Measurements from ENCODE around the gene GRIP1.

The GRIP1 gene

DNA sequence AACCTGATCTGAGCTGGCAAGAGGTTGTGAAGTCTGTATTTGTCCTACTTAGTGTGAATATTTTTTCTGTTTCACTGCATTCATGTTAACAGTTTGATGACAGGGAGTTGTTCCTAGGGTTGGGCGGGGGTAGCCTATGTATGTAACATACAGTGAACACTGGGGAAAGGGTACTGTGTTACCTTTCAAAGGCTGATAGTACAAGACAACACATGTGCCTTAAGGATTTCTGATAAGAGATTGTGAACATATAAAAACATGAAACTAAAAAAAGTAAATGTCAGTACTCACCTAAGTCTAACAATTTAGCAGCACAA lies 30.5 kb upstream of the GRIP1 start:
- in situ Hi-C loops (cut with HindIII; ENCODE audit: low pct_ligation_motif_present, low sequenced_read_pairs), result no loop called here
- no peaks in the 10 kb centered on the region for H3K36me3 ChIP-seq (replicated peaks)
- no peak for DNase-seq
- TF ChIP-seq, protein P1, sequence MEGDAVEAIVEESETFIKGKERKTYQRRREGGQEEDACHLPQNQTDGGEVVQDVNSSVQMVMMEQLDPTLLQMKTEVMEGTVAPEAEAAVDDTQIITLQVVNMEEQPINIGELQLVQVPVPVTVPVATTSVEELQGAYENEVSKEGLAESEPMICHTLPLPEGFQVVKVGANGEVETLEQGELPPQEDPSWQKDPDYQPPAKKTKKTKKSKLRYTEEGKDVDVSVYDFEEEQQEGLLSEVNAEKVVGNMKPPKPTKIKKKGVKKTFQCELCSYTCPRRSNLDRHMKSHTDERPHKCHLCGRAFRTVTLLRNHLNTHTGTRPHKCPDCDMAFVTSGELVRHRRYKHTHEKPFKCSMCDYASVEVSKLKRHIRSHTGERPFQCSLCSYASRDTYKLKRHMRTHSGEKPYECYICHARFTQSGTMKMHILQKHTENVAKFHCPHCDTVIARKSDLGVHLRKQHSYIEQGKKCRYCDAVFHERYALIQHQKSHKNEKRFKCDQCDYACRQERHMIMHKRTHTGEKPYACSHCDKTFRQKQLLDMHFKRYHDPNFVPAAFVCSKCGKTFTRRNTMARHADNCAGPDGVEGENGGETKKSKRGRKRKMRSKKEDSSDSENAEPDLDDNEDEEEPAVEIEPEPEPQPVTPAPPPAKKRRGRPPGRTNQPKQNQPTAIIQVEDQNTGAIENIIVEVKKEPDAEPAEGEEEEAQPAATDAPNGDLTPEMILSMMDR (IDR thresholded peaks at IDR 0.05; ENCODE audit: low read depth, low read length, missing control alignments), result peak; percentile 4
- peaks cover under 1% of the 10 kb centered on the region for H3K27me3 ChIP-seq (replicated peaks)
- H3K27ac ChIP-seq, result no peak overlapping the region
- no peak overlapping the region for H3K4me3 ChIP-seq (ENCODE audit: low read depth, low read length)

DNA sequence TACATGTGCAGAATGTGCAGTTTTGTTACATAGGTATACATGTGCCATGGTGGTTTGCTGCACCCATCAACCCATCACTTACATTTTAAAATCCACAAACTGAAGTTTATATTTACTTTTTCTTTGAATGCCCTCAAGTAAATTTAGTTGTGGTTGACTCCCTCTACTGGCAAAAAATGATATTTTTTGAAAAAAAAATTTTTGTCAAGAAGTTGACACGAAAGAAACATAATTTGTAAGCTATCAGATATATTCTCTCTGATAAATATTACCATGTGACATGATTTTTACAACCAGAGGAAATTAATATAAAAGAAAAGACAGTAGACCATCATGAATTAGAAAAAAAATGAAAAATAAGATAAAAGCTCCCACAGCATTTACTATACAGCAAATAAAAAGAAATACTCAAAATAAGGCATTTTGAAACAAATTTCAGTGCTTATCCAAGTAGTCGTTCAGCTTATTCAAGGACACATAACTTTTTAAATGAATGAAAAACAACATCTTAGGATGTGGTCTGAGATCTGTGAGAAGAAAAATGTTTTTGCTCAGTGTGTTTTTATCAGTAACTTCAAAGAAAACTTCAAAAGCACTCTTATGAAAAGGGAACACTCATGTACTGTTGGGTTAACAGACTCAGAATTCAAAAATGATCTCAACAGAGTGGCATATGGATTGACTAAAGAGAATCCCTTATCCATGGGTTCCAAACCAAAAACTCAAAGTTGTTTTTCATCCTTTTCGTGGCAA lies 30.0 kb upstream of the GRIP1 start:
- H3K4me3 ChIP-seq (ENCODE audit: low read depth, low read length), result no peak overlapping the region
- peaks cover 2% of the 10 kb centered on the region for H3K27me3 ChIP-seq (replicated peaks)
- in situ Hi-C loops (cut with HindIII; ENCODE audit: low pct_ligation_motif_present, low sequenced_read_pairs), result no loop called here
- DNase-seq, result no peak
- no peak overlapping the region for H3K27ac ChIP-seq
- TF ChIP-seq, protein P1 (IDR thresholded peaks at IDR 0.05; ENCODE audit: low read depth, low read length, missing control alignments), result peak; percentile 29
- H3K36me3 ChIP-seq (replicated peaks), result no peaks in the 10 kb centered on the region

DNA sequence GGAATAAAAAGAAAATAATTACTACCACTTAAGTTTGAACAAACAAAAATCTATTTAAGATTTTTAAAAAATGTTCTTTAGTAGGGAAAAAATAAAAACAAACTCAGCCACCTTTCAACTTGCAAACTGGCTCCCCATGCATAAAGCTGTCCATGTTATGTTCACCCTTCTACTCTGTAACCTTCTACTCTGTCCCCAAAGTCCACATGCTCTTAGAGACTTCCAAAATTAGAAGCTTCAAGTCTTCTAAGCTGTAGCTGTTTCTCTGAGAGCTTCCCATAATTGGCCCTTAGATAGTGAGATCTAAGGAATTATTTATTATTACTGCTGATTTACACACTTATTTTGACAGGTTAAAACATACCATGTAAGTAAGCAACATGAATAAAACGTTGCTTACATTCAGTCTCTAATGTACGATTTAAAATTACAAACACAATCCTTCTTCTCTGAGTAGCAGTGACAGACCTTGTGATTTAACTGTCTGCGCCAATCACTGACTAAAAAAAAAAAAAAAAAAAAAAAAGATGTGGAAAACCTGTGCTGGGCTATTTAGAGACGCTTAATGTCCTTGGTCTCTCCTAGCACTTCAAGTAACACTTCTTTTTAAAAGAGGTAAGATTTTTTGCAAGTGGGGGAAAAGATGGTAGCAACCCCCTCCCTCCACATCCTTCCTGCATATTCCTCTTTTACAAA lies 28.3 kb upstream of the GRIP1 start:
- H3K4me3 ChIP-seq (ENCODE audit: low read depth, low read length), result no peak overlapping the region
- TF ChIP-seq, protein P1 (IDR thresholded peaks at IDR 0.05; ENCODE audit: low read depth, low read length, missing control alignments), result no peak
- no peak overlapping the region for H3K27ac ChIP-seq
- H3K27me3 ChIP-seq (replicated peaks), result peaks cover 2% of the 10 kb centered on the region
- H3K36me3 ChIP-seq (replicated peaks), result no peaks in the 10 kb centered on the region
- no peak for DNase-seq
- in situ Hi-C loops (cut with HindIII; ENCODE audit: low pct_ligation_motif_present, low sequenced_read_pairs), result no loop called here

DNA sequence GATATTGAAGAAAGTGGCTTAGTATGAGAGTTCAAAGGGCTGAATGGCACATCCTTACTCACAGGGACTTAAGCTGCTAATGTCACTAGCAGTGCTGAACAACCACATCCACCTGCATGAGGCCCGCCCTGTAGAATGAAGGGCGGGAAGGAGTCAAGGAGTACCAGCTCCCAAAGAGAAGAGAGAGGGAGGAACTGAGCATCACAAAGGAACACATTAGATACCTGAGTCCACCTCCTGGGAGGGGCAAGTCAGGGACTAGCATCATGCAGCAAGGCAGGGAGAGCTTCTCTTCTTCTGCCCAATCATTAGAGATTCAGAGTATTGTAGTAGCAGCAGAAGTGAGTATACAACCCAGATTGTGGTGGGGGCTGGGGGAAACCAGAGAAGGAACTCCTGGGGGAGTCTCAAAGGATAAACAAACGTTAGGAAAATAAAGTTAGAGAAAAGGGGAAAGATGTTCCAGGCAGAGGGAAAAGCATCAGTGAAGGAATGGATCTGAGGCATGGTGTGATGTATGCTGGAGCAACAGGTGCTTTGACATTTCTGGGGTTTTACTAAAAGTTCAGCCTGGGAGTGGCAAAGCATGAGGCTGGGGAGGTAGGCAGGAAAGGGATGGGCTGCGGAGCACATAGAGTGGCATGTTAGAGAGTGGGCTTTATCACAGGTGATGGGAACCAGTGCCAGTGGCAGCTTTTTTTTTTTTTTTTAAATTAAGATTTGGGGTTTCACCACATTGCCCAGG lies 21.0 kb upstream of the GRIP1 start:
- in situ Hi-C loops (cut with HindIII; ENCODE audit: low pct_ligation_motif_present, low sequenced_read_pairs), result no loop called here
- Histone ChIP-seq H3K4me3 (ENCODE audit: low read depth, low read length) (no peak overlapping the region), H3K27ac (no peak overlapping the region), H3K36me3 (replicated peaks) (no peaks in the 10 kb centered on the region), H3K27me3 (replicated peaks) (peaks cover 2% of the 10 kb centered on the region)
- no peak for DNase-seq
- TF ChIP-seq, protein P1 (IDR thresholded peaks at IDR 0.05; ENCODE audit: low read depth, low read length, missing control alignments), result no peak

DNA sequence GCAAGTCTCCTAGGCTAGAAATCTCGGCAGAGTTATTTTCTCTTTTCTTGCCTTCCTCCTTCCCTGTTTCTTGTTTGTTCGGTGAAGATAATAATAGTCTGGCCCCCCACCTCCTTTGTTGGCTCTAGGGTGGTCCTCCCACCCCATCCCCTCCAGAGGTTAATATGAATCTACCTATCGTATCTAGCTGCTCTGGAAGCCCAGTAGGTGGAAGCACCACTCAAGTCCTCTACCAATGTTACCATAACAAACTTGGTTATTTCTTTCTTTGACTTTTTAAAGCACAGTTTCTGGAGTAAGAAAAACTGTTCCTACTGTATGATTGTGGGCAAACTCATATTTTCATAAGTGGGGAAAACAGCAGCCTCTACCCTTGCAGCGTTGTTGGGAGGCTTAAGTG lies 19.7 kb upstream of the GRIP1 start:
- Histone ChIP-seq H3K36me3 (replicated peaks) (no peaks in the 10 kb centered on the region), H3K4me3 (ENCODE audit: low read depth, low read length) (no peak overlapping the region), H3K27ac (no peak overlapping the region), H3K27me3 (replicated peaks) (no peaks in the 10 kb centered on the region)
- no peak for DNase-seq
- TF ChIP-seq, protein P1 (IDR thresholded peaks at IDR 0.05; ENCODE audit: low read depth, low read length, missing control alignments), result no peak
- in situ Hi-C loops (cut with HindIII; ENCODE audit: low pct_ligation_motif_present, low sequenced_read_pairs), result no loop called here
